ENCODE measurements around the gene XPC.
A peak's percentile ranks its signal among the peaks of the same experiment; 100 is the strongest.

Gene XPC

GRCh38 chr3:14142567-14143270 is 35.7 kb downstream of the XPC start:
- no peak for DNase-seq (ENCODE audit: low read depth)
- TF ChIP-seq CTCF (conservative IDR thresholded peaks at IDR 0.05; ENCODE audit: low read length): no peak
- no peak overlapping the region for H3K4me3 ChIP-seq (ENCODE audit: low read length)

GRCh38 chr3:14141602-14142341 is 36.6 kb downstream of the XPC start:
- H3K4me3 ChIP-seq (ENCODE audit: low read length): no peak overlapping the region
- no peak for TF ChIP-seq CTCF (conservative IDR thresholded peaks at IDR 0.05; ENCODE audit: low read length)
- no peak for DNase-seq (ENCODE audit: low read depth)

GRCh38 chr3:14141144-14141543 is 37.3 kb downstream of the XPC start:
- H3K4me3 ChIP-seq (ENCODE audit: low read length): no peak overlapping the region
- no peak for DNase-seq (ENCODE audit: low read depth)
- TF ChIP-seq CTCF (conservative IDR thresholded peaks at IDR 0.05; ENCODE audit: low read length): no peak

DNA sequence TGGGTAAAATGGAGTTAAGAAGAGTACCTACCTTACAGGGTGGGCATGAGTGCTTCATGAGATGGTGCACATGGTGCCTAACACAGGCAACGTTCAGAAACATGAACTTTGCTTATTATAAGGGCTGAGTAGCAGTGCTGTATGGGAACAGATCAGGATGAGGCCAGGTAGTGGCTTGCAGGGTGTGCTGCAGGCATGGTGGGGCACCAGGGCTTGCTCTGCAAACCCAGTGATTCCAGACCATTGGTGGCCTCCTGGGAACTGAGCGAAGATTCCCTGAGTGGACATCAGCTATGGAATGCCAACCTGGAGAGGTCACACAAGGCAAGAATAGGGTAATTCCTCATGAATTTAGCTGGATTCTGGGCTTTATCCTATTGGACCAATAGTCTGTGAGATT is 37.7 kb downstream of the XPC start:
- TF ChIP-seq CTCF (conservative IDR thresholded peaks at IDR 0.05; ENCODE audit: low read length): no peak
- no peak overlapping the region for H3K4me3 ChIP-seq (ENCODE audit: low read length)
- no peak for DNase-seq (ENCODE audit: low read depth)

- TF ChIP-seq CTCF (conservative IDR thresholded peaks at IDR 0.05; ENCODE audit: low read length): no peak
- DNase-seq (ENCODE audit: low read depth): peak; percentile 66
- no peak overlapping the region for H3K4me3 ChIP-seq (ENCODE audit: low read length)
Measured at GRCh38 chr3:14139771-14140170, 38.6 kb downstream of the XPC start.

GRCh38 chr3:14138878-14139655 is 39.3 kb downstream of the XPC start:
- no peak for TF ChIP-seq CTCF (conservative IDR thresholded peaks at IDR 0.05; ENCODE audit: low read length)
- peak; percentile 32 for DNase-seq (ENCODE audit: low read depth)
- no peak overlapping the region for H3K4me3 ChIP-seq (ENCODE audit: low read length)
